GM12872 (cell line): ENCODE results near the gene TSPYL1.

Experiments used
- CTCF ChIP-seq: IDR thresholded peaks from 3 replicates; pipeline ENCODE4 v1.5.1; 2011; ENCODE audit warnings: low read depth, mild to moderate bottlenecking, low read length, moderate library complexity; ENCODE audit not compliant: insufficient read depth

TSPYL1 gene

DNA sequence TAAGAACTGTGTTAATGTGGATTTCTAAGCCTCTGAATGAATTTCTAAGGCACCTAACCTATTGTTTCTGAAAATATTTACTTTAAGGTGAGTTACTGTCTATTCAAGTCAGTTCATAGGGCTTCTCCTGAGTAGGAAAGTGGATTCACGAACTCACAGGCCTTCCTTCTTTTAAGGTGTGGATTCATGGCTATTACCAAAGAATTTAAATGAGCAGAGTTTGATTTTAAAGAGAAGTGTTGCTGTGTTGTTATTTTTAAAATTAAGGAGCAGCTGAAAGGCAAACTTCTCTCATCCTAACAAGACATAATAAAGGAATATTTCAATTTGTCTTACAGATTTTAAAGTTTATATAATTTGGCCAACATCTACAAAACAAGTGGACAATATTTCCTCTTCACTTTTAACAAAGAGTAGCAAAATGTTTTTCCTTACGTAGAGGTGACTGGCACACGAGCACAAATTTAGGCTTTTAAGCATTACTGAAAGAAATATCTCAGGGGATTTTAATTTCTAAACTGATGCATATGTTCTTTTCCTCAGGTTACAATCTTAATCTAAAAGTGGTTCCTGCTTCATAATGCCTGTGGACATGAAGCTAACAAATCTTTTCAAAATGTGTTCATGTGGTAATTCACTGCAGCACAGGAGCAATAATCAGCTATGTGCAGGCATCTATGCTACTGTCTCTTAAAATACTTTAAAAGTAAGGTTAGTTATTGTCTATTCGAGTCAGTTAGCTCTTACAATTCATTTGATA is 25.3 kb downstream of the TSPYL1 start:
- TF ChIP-seq CTCF, result no peak

DNA sequence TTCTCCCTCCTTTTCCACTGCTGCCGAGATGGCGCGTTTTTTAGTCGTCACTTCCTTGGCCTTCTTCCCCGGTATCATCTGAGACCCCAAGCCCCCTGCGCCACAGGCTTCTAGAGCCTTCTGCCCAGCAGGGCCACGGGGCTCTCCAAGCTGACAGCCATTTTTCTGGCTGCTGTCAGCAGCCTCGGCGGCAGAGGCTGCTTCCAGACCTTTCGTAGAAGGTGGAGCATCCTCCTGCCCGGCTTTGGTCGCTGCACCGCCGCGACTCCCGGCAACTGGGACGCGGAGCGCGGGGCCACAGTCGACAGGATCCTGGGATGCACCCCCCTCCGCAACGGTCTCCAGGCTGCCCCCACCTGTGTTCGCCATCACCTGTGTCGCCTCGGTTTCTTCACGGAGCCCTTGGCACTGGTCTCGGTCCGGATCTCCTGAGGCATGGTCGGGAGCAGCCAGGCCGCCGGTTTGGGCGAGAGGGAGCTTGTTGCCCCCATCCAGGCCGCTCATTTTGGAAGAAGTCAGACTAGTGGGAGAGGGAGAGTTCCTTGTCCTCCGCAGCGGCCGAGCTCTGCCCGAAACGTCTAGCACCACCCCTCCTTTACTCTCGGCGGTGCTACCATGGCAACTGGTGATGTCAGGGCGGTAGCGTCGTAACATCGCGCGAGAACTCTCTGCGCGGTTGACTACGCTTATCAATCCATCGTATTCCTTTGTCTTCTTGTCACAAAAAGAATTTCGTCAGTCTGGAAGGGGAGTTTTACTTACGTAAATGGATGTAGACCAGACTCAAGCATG is 26.0 kb downstream of the TSPYL1 start, which contains the start of gene TSPYL4:
TSS of gene TSPYL4 (minus strand) at position 571 of the 792 bp plus-strand sequence. CDS start at position 504, 67 bp downstream.
- no peak for TF ChIP-seq CTCF

GRCh38 chr6:116253188-116253504 is 26.6 kb downstream of the TSPYL1 start:
- no peak for TF ChIP-seq CTCF

- no peak for TF ChIP-seq CTCF
Observed at GRCh38 chr6:116251568-116252384, 28.0 kb downstream of the TSPYL1 start.

DNA sequence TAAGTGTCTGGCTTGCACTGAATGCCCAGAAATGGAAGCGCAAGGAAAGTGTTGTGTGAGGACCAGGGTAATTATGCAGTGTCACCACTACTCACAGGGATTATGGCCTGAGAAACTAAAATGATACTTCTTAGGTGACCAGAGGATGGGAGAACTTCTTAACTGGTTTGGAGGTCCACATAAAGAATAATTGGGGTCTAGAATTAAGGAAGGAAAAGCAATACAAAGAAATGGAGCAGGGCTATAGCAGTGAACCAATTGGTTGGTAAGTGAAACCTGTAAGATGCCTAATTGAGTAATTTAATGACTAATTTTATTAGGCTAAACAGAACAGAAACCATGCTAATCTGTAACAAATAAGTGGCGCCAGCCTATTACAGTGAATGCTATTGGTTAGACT is 31.2 kb downstream of the TSPYL1 start:
- no peak for TF ChIP-seq CTCF

DNA sequence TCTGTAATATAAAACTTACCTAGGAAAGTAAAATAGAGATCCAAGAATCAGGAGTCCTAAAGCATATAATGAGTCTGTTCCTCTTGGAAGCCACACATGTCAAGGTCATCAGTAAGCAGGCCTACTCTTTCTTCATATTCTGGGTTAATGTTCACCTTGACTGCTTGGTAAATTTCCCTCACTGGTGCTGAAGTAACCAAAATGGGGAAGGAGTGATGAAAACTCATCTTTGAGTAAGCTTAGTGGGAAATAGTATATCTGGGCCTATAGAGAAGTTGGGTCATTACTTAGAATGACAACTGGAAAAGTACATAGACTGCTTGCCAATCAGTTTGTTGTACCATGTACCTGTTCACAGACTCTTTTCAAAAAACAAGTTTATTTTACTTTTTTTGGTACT is 32.4 kb downstream of the TSPYL1 start:
- TF ChIP-seq CTCF, result no peak

- no peak for TF ChIP-seq CTCF
Observed at GRCh38 chr6:116246089-116246488, 33.6 kb downstream of the TSPYL1 start.
